ENCODE measurements around the gene RXFP1.

DNA sequence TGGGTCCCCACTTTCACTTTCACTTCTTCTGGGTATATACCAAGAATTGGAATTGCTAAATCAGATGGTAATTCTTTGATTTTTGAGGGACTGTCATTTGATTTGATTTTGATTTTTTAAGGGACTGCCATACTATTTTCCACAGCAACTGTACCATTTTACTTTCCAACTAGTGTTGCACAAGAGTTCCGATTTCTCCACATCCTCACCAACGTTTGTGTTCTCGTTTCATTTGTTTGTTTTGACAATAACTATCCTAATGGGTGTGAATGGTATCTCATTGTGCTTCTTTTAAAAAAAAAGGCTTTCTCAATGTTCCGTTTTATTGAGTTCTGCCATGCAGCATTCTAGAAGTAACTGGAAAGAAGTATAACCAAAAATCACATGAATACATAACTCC is 87.4 kb downstream of the RXFP1 start:
- TF ChIP-seq CTCF (IDR thresholded peaks at IDR 0.05) (no peak), POLR2A (IDR thresholded peaks at IDR 0.05) (no peak)

Measured in body of pancreas (tissue), 4 donors.